OCI-LY1 (cell line): ENCODE measurements around the gene EI24.

Source experiments
- H2AFZ ChIP-seq: fragments of 200-600 bp; sonication (generic), shearing (Covaris generic); 2 replicates; pipeline ENCODE4 v1.6.0; 2014; ENCODE audit warnings: antibody characterized with exemption, mild to moderate bottlenecking, low read length
- H3F3A ChIP-seq: fragments of 200-600 bp; sonication (generic), shearing (Covaris generic); 2 replicates; pipeline ENCODE4 v1.6.0; 2014; ENCODE audit warnings: mild to moderate bottlenecking, antibody characterized with exemption, low read length, moderate library complexity; ENCODE audit not compliant: insufficient read depth
- H3K27ac ChIP-seq: fragments of 200-600 bp; sonication (generic); 2 replicates; pipeline ENCODE4 v1.5.1; 2014; ENCODE audit warnings: low read length, mixed run types, mild to moderate bottlenecking, low read depth; ENCODE audit not compliant: poor library complexity, severe bottlenecking
- H3K27me3 ChIP-seq: fragments of 200-600 bp; sonication (generic); 2 replicates; pipeline ENCODE4 v1.6.0; 2014; ENCODE audit warnings: antibody characterized with exemption, mild to moderate bottlenecking, low read length, moderate library complexity; ENCODE audit not compliant: insufficient read depth
- H3K36me3 ChIP-seq: fragments of 200-600 bp; sonication (generic); 2 replicates; pipeline ENCODE4 v1.6.1; 2014; ENCODE audit warnings: mild to moderate bottlenecking, antibody characterized with exemption, low read length, moderate library complexity, mixed read lengths; ENCODE audit not compliant: insufficient read depth
- H3K4me1 ChIP-seq: fragments of 200-600 bp; sonication (generic); 2 replicates; pipeline ENCODE4 v1.5.1; 2014; ENCODE audit warnings: mild to moderate bottlenecking, low read length, moderate library complexity; ENCODE audit not compliant: insufficient read depth, severe bottlenecking
- H3K4me2 ChIP-seq: fragments of 200-600 bp; sonication (generic), shearing (Covaris generic); 2 replicates; pipeline ENCODE4 v1.6.1; 2014; ENCODE audit warnings: low read length
- H3K4me3 ChIP-seq: fragments of 200-600 bp; sonication (generic); 2 replicates; pipeline ENCODE4 v1.5.1; 2014; ENCODE audit warnings: low read length, low read depth, mild to moderate bottlenecking, mixed read lengths; ENCODE audit not compliant: poor library complexity, severe bottlenecking
- H3K79me2 ChIP-seq: fragments of 200-600 bp; shearing (Covaris generic); 2 replicates; pipeline ENCODE4 v1.6.1; 2016; ENCODE audit warnings: mixed run types, low read length, mixed read lengths; ENCODE audit not compliant: insufficient read depth
- H3K9ac ChIP-seq: fragments of 200-600 bp; sonication (generic), shearing (Covaris generic); 2 replicates; pipeline ENCODE4 v1.6.1; 2014; ENCODE audit warnings: mild to moderate bottlenecking, low read length, mixed read lengths
- H3K9me2 ChIP-seq: fragments of 200-600 bp; sonication (generic), shearing (Covaris generic); 2 replicates; pipeline ENCODE4 v1.6.1; 2014; ENCODE audit warnings: low read depth, mild to moderate bottlenecking, low read length, mixed read lengths
- H3K9me3 ChIP-seq: fragments of 200-600 bp; shearing (Covaris generic); 2 replicates; pipeline ENCODE4 v1.6.1; 2014; ENCODE audit warnings: low read length, mixed read lengths
- H4K20me1 ChIP-seq: fragments of 200-600 bp; sonication (generic), shearing (Covaris generic); 2 replicates; pipeline ENCODE4 v1.6.0; 2016; ENCODE audit warnings: mild to moderate bottlenecking, low read length; ENCODE audit not compliant: insufficient read depth
- EZH2 ChIP-seq: fragments of 200-600 bp; sonication (generic), shearing (Covaris generic); IDR thresholded peaks from 2 replicates; pipeline ENCODE4 v1.8.0; 2017; ENCODE audit warnings: borderline replicate concordance, mixed run types, mild to moderate bottlenecking, antibody characterized with exemption, low read length, moderate library complexity, mixed read lengths
- TF ChIP-seq, protein P1 (sequence below): fragments of 200-600 bp; sonication (generic), shearing (Covaris generic); IDR thresholded peaks from 2 replicates; pipeline ENCODE4 v1.5.1; 2017; ENCODE audit warnings: mild to moderate bottlenecking, antibody characterized with exemption, low read length, moderate library complexity, mixed read lengths

EI24 gene

DNA sequence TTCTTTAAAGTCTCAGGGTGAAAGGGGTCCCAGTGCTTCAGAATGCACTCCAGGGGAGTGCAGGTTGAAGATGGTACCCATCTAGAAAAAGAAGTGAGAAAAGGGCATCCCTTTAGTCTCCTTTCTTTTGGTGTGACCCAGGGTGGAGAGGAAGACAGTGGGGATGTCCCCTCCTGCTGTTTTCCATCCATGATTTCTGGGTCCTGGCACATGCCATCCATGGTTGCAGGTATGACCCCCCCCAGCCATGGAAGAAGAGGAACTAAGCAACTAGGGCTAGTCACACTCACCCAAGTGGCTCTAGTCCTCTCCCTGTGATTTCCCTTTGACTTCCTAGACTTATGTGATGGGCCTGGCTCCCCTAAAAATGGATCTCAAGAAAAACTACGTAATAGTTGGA is 15.9 kb upstream of the EI24 start:
- Histone ChIP-seq H2AFZ (no peak overlapping the region), H3K27ac (no peak overlapping the region), H3K79me2 (no peaks in the 10 kb centered on the region), H3K4me3 (no peak overlapping the region), H4K20me1 (no peaks in the 10 kb centered on the region), H3K9ac (no peak overlapping the region), H3K9me3 (0 out of 2 replicates have a peak, but pooled peaks cover 4% of the 10 kb centered on the region), H3K4me2 (no peak overlapping the region), H3F3A (no peaks in the 10 kb centered on the region), H3K27me3 (no peaks in the 10 kb centered on the region), H3K9me2 (no peaks in the 10 kb centered on the region), H3K4me1 (no peaks in the 10 kb centered on the region), H3K36me3 (no peaks in the 10 kb centered on the region)
- no peak for TF ChIP-seq EZH2
- TF ChIP-seq, protein P1, sequence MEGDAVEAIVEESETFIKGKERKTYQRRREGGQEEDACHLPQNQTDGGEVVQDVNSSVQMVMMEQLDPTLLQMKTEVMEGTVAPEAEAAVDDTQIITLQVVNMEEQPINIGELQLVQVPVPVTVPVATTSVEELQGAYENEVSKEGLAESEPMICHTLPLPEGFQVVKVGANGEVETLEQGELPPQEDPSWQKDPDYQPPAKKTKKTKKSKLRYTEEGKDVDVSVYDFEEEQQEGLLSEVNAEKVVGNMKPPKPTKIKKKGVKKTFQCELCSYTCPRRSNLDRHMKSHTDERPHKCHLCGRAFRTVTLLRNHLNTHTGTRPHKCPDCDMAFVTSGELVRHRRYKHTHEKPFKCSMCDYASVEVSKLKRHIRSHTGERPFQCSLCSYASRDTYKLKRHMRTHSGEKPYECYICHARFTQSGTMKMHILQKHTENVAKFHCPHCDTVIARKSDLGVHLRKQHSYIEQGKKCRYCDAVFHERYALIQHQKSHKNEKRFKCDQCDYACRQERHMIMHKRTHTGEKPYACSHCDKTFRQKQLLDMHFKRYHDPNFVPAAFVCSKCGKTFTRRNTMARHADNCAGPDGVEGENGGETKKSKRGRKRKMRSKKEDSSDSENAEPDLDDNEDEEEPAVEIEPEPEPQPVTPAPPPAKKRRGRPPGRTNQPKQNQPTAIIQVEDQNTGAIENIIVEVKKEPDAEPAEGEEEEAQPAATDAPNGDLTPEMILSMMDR: no peak

DNA sequence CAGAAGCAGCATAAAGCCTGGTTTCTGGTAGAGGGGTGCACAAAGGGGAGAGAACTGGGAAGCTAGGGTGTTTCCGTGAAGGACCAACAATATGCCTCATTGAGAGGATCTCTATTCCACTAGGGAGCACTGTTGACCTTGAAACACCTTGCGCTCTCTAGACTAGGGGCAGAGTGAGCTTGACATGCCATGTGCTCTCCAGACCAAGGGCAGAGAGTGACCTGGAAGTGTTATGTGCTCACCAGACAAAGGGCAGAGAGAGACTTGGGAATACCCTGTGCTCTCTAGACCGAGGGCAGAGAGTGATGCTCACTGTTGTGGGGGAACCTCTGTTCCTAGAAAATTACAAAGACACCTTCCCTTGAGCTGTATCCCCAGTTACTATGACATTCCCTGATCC is 15.2 kb upstream of the EI24 start:
- Histone ChIP-seq H3K36me3 (no peaks in the 10 kb centered on the region), H3K9me3 (0 out of 2 replicates have a peak, but pooled peaks cover 4% of the 10 kb centered on the region)
- TF ChIP-seq, protein P1: no peak
- TF ChIP-seq EZH2: no peak

DNA sequence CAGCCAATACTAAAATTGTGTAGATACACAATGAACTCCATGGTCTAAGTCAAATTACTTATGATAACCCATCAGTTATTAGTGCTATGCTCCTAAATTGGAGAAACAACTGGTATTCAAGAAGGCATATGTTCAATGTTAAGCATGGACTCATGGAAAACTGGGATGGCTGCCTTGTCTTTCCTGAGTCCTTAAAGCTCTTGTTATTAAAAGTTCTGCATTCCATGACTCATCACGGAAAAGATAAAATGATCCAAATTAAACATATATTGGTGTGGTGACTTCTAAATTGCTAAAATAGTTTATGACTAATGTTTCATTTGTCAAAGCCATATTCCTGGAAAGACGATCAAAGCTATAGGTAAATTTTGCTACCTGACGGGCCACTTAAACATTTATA is 9.4 kb upstream of the EI24 start:
- Histone ChIP-seq H4K20me1 (no peaks in the 10 kb centered on the region), H2AFZ (no peak overlapping the region), H3K4me2 (no peak overlapping the region), H3K9ac (no peak overlapping the region), H3K4me3 (no peak overlapping the region), H3K27me3 (no peaks in the 10 kb centered on the region), H3F3A (no peaks in the 10 kb centered on the region), H3K4me1 (no peaks in the 10 kb centered on the region), H3K9me3 (no peaks in the 10 kb centered on the region), H3K36me3 (no peaks in the 10 kb centered on the region), H3K79me2 (no peaks in the 10 kb centered on the region), H3K9me2 (no peaks in the 10 kb centered on the region), H3K27ac (no peak overlapping the region)
- no peak for TF ChIP-seq EZH2
- TF ChIP-seq, protein P1: no peak

More for the DNA sequence above, 15.2 kb upstream of the EI24 start:
- no peaks in the 10 kb centered on the region for H3K79me2 ChIP-seq
- H2AFZ ChIP-seq: no peak overlapping the region
- no peak overlapping the region for H3K4me2 ChIP-seq
- no peaks in the 10 kb centered on the region for H3K27me3 ChIP-seq
- no peaks in the 10 kb centered on the region for H3K4me1 ChIP-seq
- no peaks in the 10 kb centered on the region for H3K9me2 ChIP-seq
- no peak overlapping the region for H3K4me3 ChIP-seq
- H3K9ac ChIP-seq: no peak overlapping the region
- no peaks in the 10 kb centered on the region for H3F3A ChIP-seq
- no peak overlapping the region for H3K27ac ChIP-seq
- H4K20me1 ChIP-seq: no peaks in the 10 kb centered on the region
